Fibroblast of the conjunctiva (primary cell): ENCODE measurements around the gene OR4M1.
"Not testable (repeated sequence)": the region's sequence is repeated elsewhere in the genome, so short reads cannot be mapped to it uniquely, and the experiment has no call there.

ENCODE experiments used
- DNase-seq: peaks from one replicate; pipeline ENCODE4 v3.0.0-alpha.2; 2010; ENCODE audit warnings: low read depth

OR4M1 gene

DNA sequence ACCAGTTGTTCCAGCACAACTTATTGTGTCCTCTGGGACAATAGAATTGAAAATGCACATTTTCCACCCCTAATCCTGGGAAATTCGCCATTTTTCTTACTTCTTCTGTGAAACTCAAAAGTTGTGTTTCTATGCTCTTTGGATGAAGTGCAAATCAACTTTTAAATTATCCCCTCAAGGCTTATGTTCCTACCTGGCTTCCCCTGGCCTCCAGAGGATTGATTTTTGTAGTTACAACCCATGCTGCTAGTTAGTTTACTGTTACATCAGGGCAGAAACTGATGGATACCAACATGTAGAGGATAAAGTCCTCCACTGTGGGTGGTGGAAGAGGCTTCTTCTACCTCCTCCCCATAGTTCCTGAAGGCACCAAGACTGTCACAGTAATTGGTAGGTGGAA is at the start of gene OR4M1:
TSS of gene OR4M1 (plus strand) at position 301 of the 400 bp plus-strand sequence. CDS start 6,819 bp downstream, outside the sequence.
- not testable (repeated sequence) for DNase-seq

- no peak for DNase-seq
Measured at GRCh38 chr14:19729359-19729758, 43.9 kb upstream of the OR4M1 start.

DNA sequence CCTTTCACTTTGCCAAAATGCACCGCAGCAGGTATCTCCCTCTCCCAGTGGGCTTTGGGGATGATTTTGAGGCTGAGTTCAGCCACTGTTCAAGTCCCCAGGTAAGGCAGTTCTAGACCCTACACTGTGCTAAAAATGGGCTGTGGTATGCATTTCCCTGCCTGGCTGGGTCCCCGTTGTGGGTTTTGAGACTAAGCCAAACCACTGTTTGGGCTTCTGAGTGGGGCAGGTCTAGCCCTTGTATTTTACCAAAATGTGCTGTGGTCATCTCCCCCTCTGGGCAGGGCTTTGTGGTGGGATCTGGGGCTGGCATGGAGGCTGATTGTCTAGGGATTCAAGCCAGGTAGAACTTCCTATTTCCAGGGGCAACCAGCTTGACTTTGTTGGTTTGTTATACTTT is 43.5 kb upstream of the OR4M1 start:
- no peak for DNase-seq

DNA sequence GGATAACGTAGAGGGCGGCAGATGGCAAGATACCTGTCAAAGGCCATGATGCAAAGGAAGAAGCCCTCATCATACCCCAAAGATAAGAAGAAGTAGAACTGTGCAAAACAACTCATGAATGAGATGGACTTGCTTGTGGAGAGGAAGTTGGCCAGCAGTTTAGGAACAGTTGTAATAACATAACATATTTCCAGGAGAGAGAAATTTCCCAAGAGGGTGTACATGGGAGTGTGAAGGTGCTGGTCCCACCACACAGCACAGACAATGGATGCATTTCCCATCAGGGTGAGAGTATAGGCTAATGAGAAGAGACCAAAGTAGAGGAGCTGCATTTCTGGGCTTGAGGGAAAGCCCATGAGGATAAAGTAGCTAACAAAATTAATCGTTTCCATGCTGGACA is 39.4 kb upstream of the OR4M1 start:
- not testable (repeated sequence) for DNase-seq

- DNase-seq: no peak
Measured at GRCh38 chr14:19743256-19743655, 30.0 kb upstream of the OR4M1 start, which contains the start of gene OR4Q3. OR4Q3 (plus strand) TSS chr14:19743571.

GRCh38 chr14:19752316-19752715 is 21.0 kb upstream of the OR4M1 start:
- not testable (repeated sequence) for DNase-seq

DNA sequence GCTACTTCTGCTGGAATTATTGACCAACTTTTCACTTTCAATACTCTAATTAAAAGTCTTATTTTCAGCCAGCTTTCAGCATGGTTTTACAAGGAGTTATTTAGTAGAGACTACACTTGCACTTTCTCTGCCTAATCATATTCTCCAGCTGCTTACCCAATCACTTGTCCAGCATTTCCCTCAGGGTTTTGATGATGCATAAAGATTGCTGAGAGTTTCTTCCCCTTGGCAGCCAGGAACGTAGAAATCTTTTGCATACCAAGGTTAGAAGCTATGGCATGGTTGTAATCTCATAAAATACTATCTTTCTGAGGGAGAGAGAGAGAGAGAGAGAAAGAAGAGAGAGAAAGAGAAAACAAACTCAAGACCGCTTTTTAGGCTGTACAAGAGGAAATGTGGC is 19.1 kb upstream of the OR4M1 start:
- no peak for DNase-seq

DNA sequence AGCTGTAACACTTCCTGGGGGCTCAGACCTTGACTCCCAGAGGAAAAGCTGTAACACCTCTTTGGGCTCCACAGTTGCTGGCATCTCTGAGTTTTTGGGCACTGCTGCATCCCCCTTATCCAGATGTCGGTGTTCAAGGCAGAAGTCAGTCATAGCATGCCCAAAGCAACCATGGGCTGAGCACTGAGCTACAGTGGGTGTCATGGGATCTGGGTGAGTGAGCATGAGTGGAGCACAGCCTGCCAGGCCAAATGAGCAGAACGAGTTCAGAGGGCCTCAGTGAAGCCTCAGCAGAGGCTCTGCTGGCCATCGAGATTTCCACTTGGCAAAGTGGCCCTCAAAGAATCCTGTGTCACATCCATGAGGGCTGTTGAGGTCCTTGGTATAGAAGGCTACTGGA is 1.8 kb upstream of the OR4M1 start:
- DNase-seq: not testable (repeated sequence)

GRCh38 chr14:19771895-19772430 is 1.3 kb upstream of the OR4M1 start:
- DNase-seq: no peak

DNA sequence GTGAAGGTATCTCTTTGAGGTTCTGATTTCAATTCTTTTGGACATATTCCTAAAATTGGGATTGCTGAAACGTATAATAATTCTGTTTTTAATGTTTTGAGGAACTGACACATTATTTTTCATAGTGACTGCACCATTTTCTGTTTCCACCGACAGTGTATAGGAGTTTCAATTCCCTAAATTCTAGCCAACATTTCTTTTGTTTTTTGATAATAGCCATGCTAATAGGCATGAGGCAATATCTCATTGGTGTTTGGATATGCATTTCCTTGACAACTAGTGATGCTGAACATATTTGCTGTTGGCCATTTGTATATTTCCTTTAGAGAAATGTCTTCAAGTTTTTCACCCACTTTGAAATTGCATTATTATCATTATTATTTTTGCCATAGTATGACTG is 850 bp upstream of the OR4M1 start:
- DNase-seq: not testable (repeated sequence)

DNA sequence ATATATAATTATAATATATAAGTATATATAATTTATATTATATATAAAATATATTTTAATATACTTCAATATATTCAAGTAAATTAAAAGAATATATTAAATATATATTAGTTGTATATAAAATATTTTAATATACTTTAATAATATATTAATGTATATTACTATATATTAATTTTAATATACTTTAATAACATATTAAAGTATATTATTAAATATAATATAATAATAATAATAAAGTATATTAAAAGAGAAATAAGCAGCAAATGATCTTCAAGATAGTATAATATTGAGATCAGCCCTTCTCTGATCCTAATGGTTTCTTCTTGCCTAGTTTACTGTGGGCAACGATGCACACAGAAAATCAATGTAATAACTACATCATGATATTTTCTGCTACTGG is 2.3 kb downstream of the OR4M1 start:
- no peak for DNase-seq

DNA sequence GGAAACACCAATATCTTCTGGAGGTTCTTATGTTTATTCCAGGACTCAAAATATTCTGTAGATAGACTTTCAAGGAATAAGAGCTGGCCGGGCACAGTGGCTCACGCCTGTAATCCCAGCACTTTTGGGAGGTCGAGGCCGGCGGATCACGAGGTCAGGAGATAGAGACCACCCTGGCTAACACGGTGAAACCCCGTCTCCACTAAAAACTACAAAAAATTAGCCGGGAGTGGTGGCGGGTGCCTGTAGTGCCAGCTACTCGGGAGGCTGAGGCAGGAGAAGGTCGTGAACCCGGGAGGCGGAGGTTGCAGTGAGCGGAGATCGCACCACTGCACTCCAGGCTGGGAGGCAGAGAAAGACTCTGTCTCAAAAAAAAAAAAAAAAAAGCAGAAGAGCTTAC is 12.5 kb downstream of the OR4M1 start:
- DNase-seq: not testable (repeated sequence)

- DNase-seq: not testable (repeated sequence)
Measured at GRCh38 chr14:19787318-19787717, 14.0 kb downstream of the OR4M1 start.

- not testable (repeated sequence) for DNase-seq
Measured at GRCh38 chr14:19788150-19788549, 14.8 kb downstream of the OR4M1 start.

DNA sequence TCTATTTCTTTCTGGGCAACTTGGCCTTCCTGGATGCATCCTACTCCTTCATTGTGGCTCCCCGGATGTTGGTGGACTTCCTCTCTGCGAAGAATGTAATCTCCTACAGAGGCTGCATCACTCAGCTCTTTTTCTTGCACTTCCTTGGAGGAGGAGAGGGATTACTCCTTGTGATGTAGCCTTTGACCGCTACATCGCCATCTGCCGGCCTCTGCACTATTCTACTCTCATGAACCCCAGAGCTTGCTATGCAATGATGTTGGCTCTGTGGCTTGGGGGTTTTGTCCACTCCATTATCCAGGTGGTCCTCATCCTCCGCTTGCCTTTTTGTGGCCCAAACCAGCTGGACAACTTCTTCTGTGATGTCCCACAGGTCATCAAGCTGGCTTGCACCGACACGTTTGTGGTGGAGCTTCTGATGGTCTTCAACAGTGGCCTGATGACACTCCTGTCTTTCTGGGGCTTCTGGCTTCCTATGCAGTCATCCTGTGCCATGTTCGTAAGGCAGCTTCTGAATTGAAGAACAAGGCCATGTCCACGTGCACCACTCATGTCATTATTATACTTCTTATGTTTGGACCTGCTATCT is 23.3 kb downstream of the OR4M1 start:
- not testable (repeated sequence) for DNase-seq

DNA sequence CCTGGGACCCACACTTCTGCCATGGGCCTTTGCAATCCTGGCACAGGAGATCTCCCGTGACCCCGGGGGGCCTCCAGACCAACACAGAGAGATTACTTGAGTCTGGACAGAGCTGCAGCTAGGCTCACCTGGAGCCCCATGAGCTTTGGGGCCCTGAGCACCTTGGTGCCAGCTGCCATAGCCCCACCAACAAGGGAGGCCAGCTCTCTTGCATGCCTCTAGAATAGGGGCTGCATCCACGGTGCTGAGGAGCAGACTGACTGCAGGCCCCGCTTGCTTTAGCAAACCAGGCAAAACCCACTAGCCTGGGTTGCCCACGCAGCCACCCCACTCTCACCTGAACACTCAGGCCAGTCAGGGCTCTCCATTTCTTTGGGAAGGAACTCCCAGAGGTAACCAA is 26.6 kb downstream of the OR4M1 start:
- no peak for DNase-seq

GRCh38 chr14:19800282-19801117 is 27.2 kb downstream of the OR4M1 start:
- DNase-seq: no peak

GRCh38 chr14:19801118-19801464 is 27.8 kb downstream of the OR4M1 start:
- no peak for DNase-seq

- DNase-seq: not testable (repeated sequence)
Measured at GRCh38 chr14:19803470-19803869, 30.2 kb downstream of the OR4M1 start, which contains the start of gene OR4N2. OR4N2 (plus strand) TSS chr14:19803770; CDS start chr14:19827449, 23,679 bp downstream.

GRCh38 chr14:19813171-19813920 is 40.0 kb downstream of the OR4M1 start:
- DNase-seq: not testable (repeated sequence)

- not testable (repeated sequence) for DNase-seq
Measured at GRCh38 chr14:19819879-19820278, 46.6 kb downstream of the OR4M1 start.

DNA sequence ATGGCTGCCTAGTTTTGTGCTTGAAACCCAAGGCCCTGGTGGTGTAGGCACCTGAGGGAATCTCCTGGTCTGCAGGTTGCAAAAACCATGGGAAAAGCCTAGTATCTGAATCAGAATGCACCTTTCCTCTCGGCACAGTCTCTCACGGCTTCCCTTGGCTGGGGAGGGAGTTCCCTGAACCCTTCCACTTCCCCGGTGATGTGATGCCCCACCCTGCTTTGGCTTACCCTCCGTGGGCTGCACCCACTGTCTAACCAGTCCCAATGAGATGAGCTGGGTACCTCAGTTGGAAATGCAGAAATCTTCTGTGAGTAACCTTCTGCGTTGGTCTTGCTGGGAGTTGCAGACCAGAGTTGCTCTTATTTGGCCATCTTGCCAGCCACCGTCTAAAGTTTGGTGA is 47.7 kb downstream of the OR4M1 start:
- DNase-seq: not testable (repeated sequence)
